CD4-positive, alpha-beta T cell (primary cell): ENCODE measurements around the gene URB2. TPM values are rescaled to one million over a fixed set of nuclear protein-coding genes. Genes with fewer than 3 reads are reported as not detected.

Experiments
- ATAC-seq: fragments of 200-7000 bp; cut with Tn5 transposase; one replicate; pipeline ENCODE4 v1.10.0; 2022; ENCODE audit warnings: mild to moderate bottlenecking; ENCODE audit not compliant: poor library complexity
- CTCF ChIA-PET: fragments of 350-600 bp; sonication (Branson Sonifier 250); formaldehyde crosslinking; loops from one replicate; lab custom pipeline; 2021; ENCODE audit warnings: antibody characterized with exemption, inconsistent platforms; lab: Charles Lee
- POLR2A ChIA-PET: fragments of 350-600 bp; sonication (Branson Sonifier 250); formaldehyde crosslinking; loops from one replicate; lab custom pipeline; 2021; ENCODE audit warnings: antibody characterized with exemption, inconsistent platforms; lab: Charles Lee
- DNase-seq, 14 experiments: peaks; one replicate each; pipeline ENCODE4 v3.0.0-alpha.2; 2013 to 2020; ENCODE audit warnings: mixed read lengths in 2 of 14
- H3K27ac ChIP-seq, 2 donors: one replicate each; pipeline versions ENCODE4 v1.5.1 to v1.7.0; 2013; ENCODE audit warnings: low read length in 2 of 2, low read depth in 1 of 2, mild to moderate bottlenecking in 1 of 2
- H3K27me3 ChIP-seq, 2 experiments: 1 replicate in 1 of 2; 2 replicates in 1 of 2; pipeline versions ENCODE4 v1.6.1 to v1.7.0; 2013; ENCODE audit warnings: low read length in 2 of 2, control low read depth in 1 of 2, mild to moderate bottlenecking in 1 of 2, moderate library complexity in 1 of 2; ENCODE audit not compliant: insufficient read depth in 2 of 2, control insufficient read depth in 1 of 2
- H3K36me3 ChIP-seq: one replicate; pipeline ENCODE4 v1.6.1; 2013; ENCODE audit warnings: low read length, control low read depth; ENCODE audit not compliant: insufficient read depth
- H3K4me1 ChIP-seq: one replicate; pipeline ENCODE4 v1.6.1; 2013; ENCODE audit warnings: low read length, control low read depth; ENCODE audit not compliant: insufficient read depth
- H3K4me3 ChIP-seq: one replicate; pipeline ENCODE4 v1.5.1; 2013; ENCODE audit warnings: mild to moderate bottlenecking, low read length, moderate library complexity
- H3K9me3 ChIP-seq, 2 experiments: 1 replicate in 1 of 2; 2 replicates in 1 of 2; pipeline versions ENCODE4 v1.6.1 to v1.7.0; 2013; ENCODE audit warnings: low read length in 2 of 2, mild to moderate bottlenecking in 2 of 2, control low read depth in 1 of 2, moderate library complexity in 1 of 2; ENCODE audit not compliant: control insufficient read depth in 1 of 2, insufficient read depth in 1 of 2
- H3K27ac Mint-ChIP-seq: one replicate; pipeline ENCODE4 v1.8.0; 2020; ENCODE audit warnings: mixed read lengths
- H3K27me3 Mint-ChIP-seq: one replicate; pipeline ENCODE4 v1.8.0; 2021; ENCODE audit warnings: mixed read lengths
- H3K36me3 Mint-ChIP-seq: one replicate; pipeline ENCODE4 v1.8.0; 2021; ENCODE audit warnings: low read depth, mixed read lengths
- H3K4me1 Mint-ChIP-seq: one replicate; pipeline ENCODE4 v1.8.0; 2021; ENCODE audit warnings: low read depth, mixed read lengths
- H3K4me3 Mint-ChIP-seq: one replicate; pipeline ENCODE4 v1.8.0; 2020; ENCODE audit warnings: mild to moderate bottlenecking, mixed read lengths
- H3K9me3 Mint-ChIP-seq: one replicate; pipeline ENCODE4 v1.8.0; 2020; ENCODE audit warnings: mixed read lengths
- intact Hi-C, 2 experiments: fragments of 100-400 bp; cut with DNase I in 1 of 2; cut with micrococcal nuclease in 1 of 2; formaldehyde crosslinking; loops; one replicate each; pipeline versions ENCODE4 v1.15.1 to v1.9.0; 2023 to 2025; cut with DNase I, micrococcal nuclease
- total RNA-seq, 174 experiments: library from RNA in 2 of 174; stranded (reverse) in 2 of 174; gene quantifications; one replicate each; pipeline ENCODE4 v1.2.3 and lab custom pipeline; 2021 to 2026
- TF ChIP-seq, protein P1 (sequence below): fragments of 200-600 bp; IDR thresholded peaks from one replicate; pipeline ENCODE4 v1.8.0; 2022; ENCODE audit warnings: antibody characterized with exemption, mild to moderate bottlenecking

The URB2 gene
- total RNA-seq, 2 experiments from 2014 or later: 4.1 to 4.2 TPM

DNA sequence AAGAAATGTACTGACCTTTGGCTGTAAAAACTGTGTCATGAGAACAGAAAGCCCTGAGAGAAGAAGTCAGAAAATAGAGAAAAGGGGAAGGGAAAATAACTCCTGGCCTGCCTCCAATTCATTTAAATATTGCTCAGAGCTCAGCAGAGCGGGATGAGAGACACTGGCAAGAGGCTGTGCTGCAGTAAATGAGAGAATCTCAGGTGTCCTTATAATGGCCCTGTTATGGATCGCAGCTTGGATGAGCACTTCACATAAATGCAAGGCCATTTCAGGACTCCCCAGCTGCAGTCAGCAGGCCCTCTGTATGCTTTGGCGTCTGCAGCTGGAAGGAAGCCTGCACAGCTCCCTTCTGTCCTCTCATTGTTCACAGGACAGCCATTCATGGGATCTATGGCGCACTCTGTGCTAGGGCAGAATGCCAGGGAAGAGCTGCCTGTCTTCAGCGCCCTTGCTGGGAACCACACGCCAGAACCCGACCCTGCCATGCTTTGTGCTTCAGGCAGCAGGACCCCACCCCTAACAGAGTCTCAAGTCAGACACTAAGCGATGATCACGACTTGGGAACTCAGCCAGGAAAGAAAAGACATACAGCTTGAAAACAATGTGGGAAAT is 46.9 kb upstream of the URB2 start:
- POLR2A ChIA-PET: interaction anchor here (0.6 kb wide), 1 partner anchor 731 kb away, joined by 3 read pairs; no protein-coding TSS in a partner anchor
- Histone ChIP-seq H3K27me3 (no peaks in the 10 kb centered on the region), H3K27ac (no peak overlapping the region), H3K9me3 (no peaks in the 10 kb centered on the region), H3K36me3 (no peaks in the 10 kb centered on the region), H3K4me3 (no peak overlapping the region), H3K4me1 (no peaks in the 10 kb centered on the region)
- Mint-ChIP-seq H3K4me1 (peaks cover 5% of the 10 kb centered on the region), H3K36me3 (no peaks in the 10 kb centered on the region), H3K4me3 (no peak overlapping the region), H3K9me3 (no peaks in the 10 kb centered on the region), H3K27ac (no peak overlapping the region), H3K27me3 (no peaks in the 10 kb centered on the region)
- TF ChIP-seq, protein P1, sequence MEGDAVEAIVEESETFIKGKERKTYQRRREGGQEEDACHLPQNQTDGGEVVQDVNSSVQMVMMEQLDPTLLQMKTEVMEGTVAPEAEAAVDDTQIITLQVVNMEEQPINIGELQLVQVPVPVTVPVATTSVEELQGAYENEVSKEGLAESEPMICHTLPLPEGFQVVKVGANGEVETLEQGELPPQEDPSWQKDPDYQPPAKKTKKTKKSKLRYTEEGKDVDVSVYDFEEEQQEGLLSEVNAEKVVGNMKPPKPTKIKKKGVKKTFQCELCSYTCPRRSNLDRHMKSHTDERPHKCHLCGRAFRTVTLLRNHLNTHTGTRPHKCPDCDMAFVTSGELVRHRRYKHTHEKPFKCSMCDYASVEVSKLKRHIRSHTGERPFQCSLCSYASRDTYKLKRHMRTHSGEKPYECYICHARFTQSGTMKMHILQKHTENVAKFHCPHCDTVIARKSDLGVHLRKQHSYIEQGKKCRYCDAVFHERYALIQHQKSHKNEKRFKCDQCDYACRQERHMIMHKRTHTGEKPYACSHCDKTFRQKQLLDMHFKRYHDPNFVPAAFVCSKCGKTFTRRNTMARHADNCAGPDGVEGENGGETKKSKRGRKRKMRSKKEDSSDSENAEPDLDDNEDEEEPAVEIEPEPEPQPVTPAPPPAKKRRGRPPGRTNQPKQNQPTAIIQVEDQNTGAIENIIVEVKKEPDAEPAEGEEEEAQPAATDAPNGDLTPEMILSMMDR: no peak
- intact Hi-C loops: no loop called here
- CTCF ChIA-PET: no interaction called here
- DNase-seq (peak in 2 of 14 experiments; percentile 26 to 27), ATAC-seq (no peak)

DNA sequence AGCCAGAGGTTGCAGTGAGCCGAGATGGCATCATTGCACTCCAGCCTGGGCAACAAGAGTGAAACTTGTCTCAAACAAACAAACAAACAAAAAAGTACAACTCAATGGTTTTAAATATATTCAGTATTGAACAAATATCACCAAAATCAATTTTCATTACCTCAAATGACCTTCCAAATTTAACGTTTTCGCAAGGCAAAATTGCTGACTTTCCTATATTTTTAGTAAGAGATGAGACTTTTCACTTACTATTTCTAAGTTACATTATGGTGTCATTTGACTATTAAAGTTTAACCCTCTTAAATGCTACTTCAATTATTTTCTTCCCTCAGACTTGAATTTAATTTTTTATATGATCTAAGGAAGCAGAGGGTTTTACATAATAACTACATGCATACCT is 44.6 kb upstream of the URB2 start:
- no peak for ATAC-seq
- Mint-ChIP-seq H3K27ac (no peak overlapping the region), H3K27me3 (no peaks in the 10 kb centered on the region), H3K4me1 (peaks cover 5% of the 10 kb centered on the region), H3K4me3 (no peak overlapping the region), H3K36me3 (no peaks in the 10 kb centered on the region), H3K9me3 (no peaks in the 10 kb centered on the region)
- TF ChIP-seq, protein P1: no peak
- no peaks in the 10 kb centered on the region for H3K9me3 ChIP-seq
- H3K27ac ChIP-seq: no peak overlapping the region
- DNase-seq: no peak
- no peaks in the 10 kb centered on the region for H3K36me3 ChIP-seq
- ChIA-PET CTCF (no interaction called here), POLR2A (no interaction called here)
- H3K27me3 ChIP-seq: no peaks in the 10 kb centered on the region
- intact Hi-C loops: no loop called here
- no peak overlapping the region for H3K4me3 ChIP-seq
- H3K4me1 ChIP-seq: no peaks in the 10 kb centered on the region

DNA sequence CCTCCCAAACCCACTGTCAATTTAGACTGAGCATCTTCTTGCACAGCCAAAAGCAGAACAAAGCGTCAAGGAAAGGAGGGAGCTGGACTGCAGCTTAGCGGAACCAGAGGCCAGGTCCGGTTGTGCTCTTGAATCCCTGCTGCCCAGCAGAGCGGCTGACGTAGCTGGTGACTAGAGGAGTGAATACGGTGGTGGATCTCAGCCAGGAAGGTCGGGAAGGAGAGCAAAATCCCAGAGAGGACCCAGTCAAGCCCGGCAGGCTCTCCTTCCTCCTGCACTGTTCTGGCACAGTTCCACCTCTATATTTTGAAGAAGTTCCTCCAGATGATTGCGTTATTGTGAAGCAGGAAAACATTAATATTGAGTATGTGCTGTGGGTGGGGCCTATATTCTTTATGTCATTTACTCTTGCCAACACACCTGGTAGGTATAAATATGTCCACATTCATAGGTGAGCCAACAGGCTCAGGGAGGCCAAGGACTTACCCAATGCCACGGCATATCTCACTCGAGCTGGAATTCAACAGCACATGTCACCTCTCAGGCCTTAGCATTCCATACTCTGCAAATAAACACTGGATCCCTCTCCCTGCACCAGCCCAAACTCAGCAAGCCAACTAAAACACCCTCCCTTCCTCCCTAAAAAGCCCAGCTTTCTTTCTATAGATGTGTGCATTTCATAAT is 43.9 kb upstream of the URB2 start:
- H3K27ac ChIP-seq: no peak overlapping the region
- Mint-ChIP-seq H3K36me3 (no peaks in the 10 kb centered on the region), H3K27me3 (no peaks in the 10 kb centered on the region), H3K27ac (no peak overlapping the region), H3K9me3 (no peaks in the 10 kb centered on the region), H3K4me3 (no peak overlapping the region), H3K4me1 (peaks cover 5% of the 10 kb centered on the region)
- no peak for DNase-seq
- intact Hi-C loops: no loop called here
- no peaks in the 10 kb centered on the region for H3K27me3 ChIP-seq
- ATAC-seq: no peak
- no peaks in the 10 kb centered on the region for H3K9me3 ChIP-seq
- no peaks in the 10 kb centered on the region for H3K4me1 ChIP-seq
- ChIA-PET CTCF (no interaction called here), POLR2A (no interaction called here)
- TF ChIP-seq, protein P1: no peak
- no peak overlapping the region for H3K4me3 ChIP-seq
- no peaks in the 10 kb centered on the region for H3K36me3 ChIP-seq
